B cell (primary cell): ENCODE measurements around the gene HS6ST3. TPM values are rescaled to one million over a fixed set of nuclear protein-coding genes. Genes with fewer than 3 reads are reported as not detected.

Source experiments
- ATAC-seq: fragments of 200-7000 bp; cut with Tn5 transposase; one replicate; pipeline ENCODE4 v1.10.0; 2021; ENCODE audit warnings: low read depth, mild to moderate bottlenecking, moderate number of reproducible peaks, moderate library complexity
- CTCF ChIA-PET: fragments of 350-600 bp; sonication (Branson Sonifier 250); formaldehyde crosslinking; loops from one replicate; lab custom pipeline; 2021; ENCODE audit warnings: antibody characterized with exemption, inconsistent platforms; lab: Charles Lee
- POLR2A ChIA-PET: fragments of 350-600 bp; sonication (Branson Sonifier 250); formaldehyde crosslinking; loops from one replicate; lab custom pipeline; 2021; ENCODE audit warnings: antibody characterized with exemption; lab: Charles Lee
- DNase-seq: peaks from one replicate; pipeline ENCODE4 v3.0.0; 2013
- H2AFZ ChIP-seq: 2 replicates; pipeline ENCODE4 v1.6.1; 2012; ENCODE audit warnings: mild to moderate bottlenecking, low read depth, low read length; ENCODE audit not compliant: insufficient read depth, poor library complexity, severe bottlenecking
- H3K27ac ChIP-seq, 2 donors: 1 replicate in 1 of 2; 2 replicates in 1 of 2; pipeline ENCODE4 v1.5.1; 2012 to 2013; ENCODE audit warnings: low read length in 2 of 2, mild to moderate bottlenecking in 2 of 2, moderate library complexity in 1 of 2
- H3K27me3 ChIP-seq, 4 experiments: fragments of 200-600 bp in 1 of 4; sonication (generic) in 1 of 4; replicated peaks in 1 of 4; 1 replicate in 2 of 4; 2 replicates in 2 of 4; pipeline versions ENCODE4 v1.6.1 to v1.7.0; 2013 to 2016; ENCODE audit warnings: low read length in 3 of 4, mild to moderate bottlenecking in 2 of 4, mixed read lengths in 1 of 4, moderate library complexity in 1 of 4; ENCODE audit not compliant: insufficient read depth in 4 of 4, control insufficient read depth in 3 of 4; ENCODE audit errors: control extremely low read depth in 1 of 4
- H3K36me3 ChIP-seq, 2 experiments: replicated peaks in 1 of 2; 1 replicate in 1 of 2; 2 replicates in 1 of 2; pipeline versions ENCODE4 v1.6.1 to v1.7.1; 2013; ENCODE audit warnings: low read length in 1 of 2; ENCODE audit not compliant: insufficient read depth in 2 of 2, control insufficient read depth in 1 of 2; ENCODE audit errors: control extremely low read depth in 1 of 2, extremely low read depth in 1 of 2
- H3K4me1 ChIP-seq, 2 donors: fragments of 200-600 bp in 1 of 2; sonication (generic) in 1 of 2; 1 replicate in 1 of 2; 2 replicates in 1 of 2; pipeline versions ENCODE4 v1.5.1 to v1.6.1; 2013 to 2017; ENCODE audit warnings: low read length in 2 of 2; ENCODE audit not compliant: control insufficient read depth in 2 of 2, insufficient read depth in 2 of 2
- H3K4me2 ChIP-seq: replicated peaks from 2 replicates; pipeline ENCODE3; 2012; ENCODE audit warnings: mild to moderate bottlenecking, low read depth, low read length; ENCODE audit not compliant: poor library complexity, severe bottlenecking
- H3K4me3 ChIP-seq, 5 experiments: fragments of 200-600 bp in 1 of 5; sonication (generic) in 1 of 5; 1 replicate in 3 of 5; 2 replicates in 2 of 5; pipeline versions ENCODE4 v1.5.1 to v1.7.0; 2011 to 2016; ENCODE audit warnings: low read length in 4 of 5, mild to moderate bottlenecking in 4 of 5, low read depth in 2 of 5, control low read depth in 1 of 5, moderate library complexity in 1 of 5; ENCODE audit not compliant: insufficient read depth in 1 of 5; ENCODE audit errors: control extremely low read depth in 1 of 5, extremely low read depth in 1 of 5
- H3K79me2 ChIP-seq: fragments of 200-600 bp; sonication (generic); one replicate; pipeline ENCODE4 v1.6.0; 2016; ENCODE audit warnings: low read length; ENCODE audit not compliant: control insufficient read depth, insufficient read depth
- H3K9ac ChIP-seq: fragments of 200-600 bp; sonication (generic); 2 replicates; pipeline ENCODE4 v1.6.1; 2017; ENCODE audit warnings: mild to moderate bottlenecking, low read length, moderate library complexity
- H3K9me3 ChIP-seq, 3 donors: one replicate each; pipeline versions ENCODE4 v1.6.1 to v1.7.1; 2013; ENCODE audit warnings: low read length in 2 of 3; ENCODE audit not compliant: control insufficient read depth in 2 of 3, insufficient read depth in 1 of 3; ENCODE audit errors: control extremely low read depth in 1 of 3
- H4K20me1 ChIP-seq: 2 replicates; pipeline ENCODE4 v1.6.0; 2012; ENCODE audit warnings: mild to moderate bottlenecking, low read length; ENCODE audit not compliant: insufficient read depth, control insufficient read depth, poor library complexity, severe bottlenecking
- H3K27ac Mint-ChIP-seq: one replicate; pipeline ENCODE4 v1.8.0; 2021; ENCODE audit warnings: mixed read lengths
- H3K27me3 Mint-ChIP-seq: one replicate; pipeline ENCODE4 v1.8.0; 2021; ENCODE audit warnings: mixed read lengths
- H3K4me1 Mint-ChIP-seq: one replicate; pipeline ENCODE4 v1.8.0; 2021; ENCODE audit warnings: mixed read lengths
- H3K4me3 Mint-ChIP-seq: one replicate; pipeline ENCODE4 v1.8.0; 2021; ENCODE audit warnings: mixed read lengths
- H3K9me3 Mint-ChIP-seq: one replicate; pipeline ENCODE4 v1.8.0; 2022; ENCODE audit warnings: mixed read lengths; ENCODE audit not compliant: insufficient read depth
- EZH2 ChIP-seq: IDR thresholded peaks from 2 replicates; pipeline ENCODE4 v1.6.1; 2012; ENCODE audit warnings: borderline replicate concordance, low read depth, mild to moderate bottlenecking, moderate library complexity, low read length; ENCODE audit not compliant: insufficient read depth, poor library complexity, severe bottlenecking
- WGBS: methylation state at CpG from one replicate; pipeline ENCODE4 v1.1.5; 2013; ENCODE audit warnings: missing lambda C conversion rate; ENCODE audit not compliant: insufficient coverage; 5-methylcytosine and 5-hydroxymethylcytosine counted together
- intact Hi-C: fragments of 100-400 bp; cut with micrococcal nuclease; formaldehyde crosslinking; loops from one replicate; pipeline ENCODE4 v1.10.0; 2022
- polyA plus RNA-seq: library from polyadenylated mRNA; depleted of rRNA; stranded (reverse); fragments of >200 nt; gene quantifications from 2 replicates; pipeline ENCODE4 v1.2.3, GENCODE V29; 2012
- total RNA-seq, 2 donors: library from RNA; stranded (reverse); fragments of 120-200 nt in 1 of 2; gene quantifications; 1 replicate in 1 of 2; 2 replicates in 1 of 2; pipeline versions ENCODE4 v1.2.3 to v1.2.4, GENCODE V29; 2013 to 2022
- TF ChIP-seq, protein P1 (sequence below): fragments of 200-600 bp; IDR thresholded peaks from one replicate; pipeline ENCODE4 v1.8.0; 2022; ENCODE audit warnings: antibody characterized with exemption, mild to moderate bottlenecking

Gene HS6ST3
- total and polyA plus RNA-seq, 2 donors (not counting 1 experiment from before 2014, with no cell fraction given): not detected

DNA sequence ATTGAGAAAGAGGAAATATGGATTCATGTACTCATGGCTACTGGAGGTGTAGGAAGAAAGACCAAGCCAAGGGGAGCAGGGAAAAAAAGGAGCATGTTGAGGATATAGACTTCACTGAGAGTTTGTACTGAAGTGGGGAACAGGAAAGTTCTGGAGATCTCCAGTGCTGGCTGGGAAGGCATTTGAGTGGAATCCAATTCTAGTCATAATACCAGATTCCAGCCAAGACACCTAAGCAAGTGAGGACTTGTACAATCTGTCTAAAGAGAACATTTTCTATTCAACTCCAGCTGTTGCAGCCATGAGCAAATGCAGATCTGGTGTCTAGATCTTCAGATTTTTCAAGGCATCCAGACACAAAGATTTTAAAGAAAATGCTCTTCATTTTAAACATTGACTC is 491.8 kb downstream of the HS6ST3 start:
- DNase-seq: no peak
- H4K20me1 ChIP-seq: no peaks in the 10 kb centered on the region
- no peaks in the 10 kb centered on the region for H3K27me3 Mint-ChIP-seq
- no peak overlapping the region for H3K27ac Mint-ChIP-seq
- no peak overlapping the region for H3K27ac ChIP-seq
- H3K4me3 ChIP-seq: no peak overlapping the region
- no peaks in the 10 kb centered on the region for H3K27me3 ChIP-seq
- intact Hi-C loops: no loop called here
- H3K4me3 Mint-ChIP-seq: no peak overlapping the region
- peaks cover 15% of the 10 kb centered on the region for H3K9me3 Mint-ChIP-seq
- no peak overlapping the region for H3K4me2 ChIP-seq
- H3K36me3 ChIP-seq: no peaks in the 10 kb centered on the region
- ATAC-seq: no peak
- TF ChIP-seq, protein P1, sequence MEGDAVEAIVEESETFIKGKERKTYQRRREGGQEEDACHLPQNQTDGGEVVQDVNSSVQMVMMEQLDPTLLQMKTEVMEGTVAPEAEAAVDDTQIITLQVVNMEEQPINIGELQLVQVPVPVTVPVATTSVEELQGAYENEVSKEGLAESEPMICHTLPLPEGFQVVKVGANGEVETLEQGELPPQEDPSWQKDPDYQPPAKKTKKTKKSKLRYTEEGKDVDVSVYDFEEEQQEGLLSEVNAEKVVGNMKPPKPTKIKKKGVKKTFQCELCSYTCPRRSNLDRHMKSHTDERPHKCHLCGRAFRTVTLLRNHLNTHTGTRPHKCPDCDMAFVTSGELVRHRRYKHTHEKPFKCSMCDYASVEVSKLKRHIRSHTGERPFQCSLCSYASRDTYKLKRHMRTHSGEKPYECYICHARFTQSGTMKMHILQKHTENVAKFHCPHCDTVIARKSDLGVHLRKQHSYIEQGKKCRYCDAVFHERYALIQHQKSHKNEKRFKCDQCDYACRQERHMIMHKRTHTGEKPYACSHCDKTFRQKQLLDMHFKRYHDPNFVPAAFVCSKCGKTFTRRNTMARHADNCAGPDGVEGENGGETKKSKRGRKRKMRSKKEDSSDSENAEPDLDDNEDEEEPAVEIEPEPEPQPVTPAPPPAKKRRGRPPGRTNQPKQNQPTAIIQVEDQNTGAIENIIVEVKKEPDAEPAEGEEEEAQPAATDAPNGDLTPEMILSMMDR: no peak
- TF ChIP-seq EZH2: no peak
- no peaks in the 10 kb centered on the region for H3K79me2 ChIP-seq
- no peaks in the 10 kb centered on the region for H3K4me1 Mint-ChIP-seq
- no peak overlapping the region for H3K9ac ChIP-seq
- H2AFZ ChIP-seq: no peak overlapping the region
- H3K9me3 ChIP-seq: peaks cover 0 to 6% (median 3%) of the 10 kb centered on the region in 3 donors
- ChIA-PET CTCF (no interaction called here), POLR2A (no interaction called here)
- H3K4me1 ChIP-seq: no peaks in the 10 kb centered on the region

GRCh38 chr13:96615252-96615651 is 525.3 kb downstream of the HS6ST3 start:
- Histone ChIP-seq H3K4me1 (no peaks in the 10 kb centered on the region), H3K9me3 (no peaks in the 10 kb centered on the region), H2AFZ (no peak overlapping the region), H3K79me2 (no peaks in the 10 kb centered on the region), H3K27ac (no peak overlapping the region), H3K36me3 (no peaks in the 10 kb centered on the region), H3K4me2 (no peak overlapping the region), H4K20me1 (no peaks in the 10 kb centered on the region), H3K4me3 (no peak overlapping the region), H3K9ac (no peak overlapping the region), H3K27me3 (no peaks in the 10 kb centered on the region)
- peaks cover 6% of the 10 kb centered on the region for H3K9me3 Mint-ChIP-seq
- H3K4me3 Mint-ChIP-seq: no peak overlapping the region
- WGBS: no CpG with 5 or more reads among the region's 1 CpG
- DNase-seq (no peak), ATAC-seq (no peak)
- ChIA-PET POLR2A (no interaction called here), CTCF (no interaction called here)
- no peaks in the 10 kb centered on the region for H3K4me1 Mint-ChIP-seq
- no peak overlapping the region for H3K27ac Mint-ChIP-seq
- intact Hi-C loops: no loop called here
- TF ChIP-seq, protein P1: no peak
- no peak for TF ChIP-seq EZH2
- H3K27me3 Mint-ChIP-seq: no peaks in the 10 kb centered on the region
